Stimulated activated CD8-positive, alpha-beta memory T cell treated with anti-CD3 and anti-CD28 coated beads, Interleukin-2, amount 100 ng/mL, for 1 hour (primary cell): ENCODE data around the gene KAT2A.

Experiments
- DNase-seq, 2 donors: peaks; one replicate each; pipeline ENCODE4 v3.0.0-alpha.2; 2020; ENCODE audit warnings: low read depth in 2 of 2

KAT2A gene

DNA sequence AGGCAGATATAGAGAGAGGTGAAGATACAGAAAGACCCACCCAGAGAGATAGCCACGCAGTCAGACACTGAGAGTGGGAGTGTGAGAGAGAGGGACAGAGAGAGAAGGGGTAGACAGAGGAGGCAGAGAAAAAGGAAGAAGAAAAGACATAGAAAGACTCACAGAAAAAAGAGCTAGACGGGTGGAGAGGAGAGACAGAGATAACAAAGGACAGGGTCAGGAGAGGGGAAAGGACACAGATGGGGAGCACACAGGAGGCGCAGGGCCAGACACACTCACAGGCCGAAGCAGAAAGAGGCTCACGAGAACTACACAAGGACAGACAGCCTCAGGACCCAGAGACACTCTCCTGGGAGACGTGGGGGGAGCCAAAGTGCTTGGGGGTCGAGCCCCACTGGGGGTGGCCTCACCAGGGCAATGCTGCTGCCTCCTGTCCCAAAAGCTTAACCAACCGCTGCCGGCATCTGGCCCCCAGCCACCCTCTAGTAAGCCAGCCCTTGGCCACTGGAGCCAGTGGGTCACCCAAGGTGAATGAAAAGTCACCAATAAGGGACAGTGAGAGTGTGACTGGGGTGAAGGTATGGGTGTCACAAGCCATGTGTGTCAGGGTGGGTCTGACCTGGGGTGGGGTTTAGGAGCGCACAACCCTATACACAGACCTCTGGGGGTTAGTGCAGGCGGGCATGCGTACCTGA lies 26.6 kb downstream of the KAT2A start:
- no peak for DNase-seq

DNA sequence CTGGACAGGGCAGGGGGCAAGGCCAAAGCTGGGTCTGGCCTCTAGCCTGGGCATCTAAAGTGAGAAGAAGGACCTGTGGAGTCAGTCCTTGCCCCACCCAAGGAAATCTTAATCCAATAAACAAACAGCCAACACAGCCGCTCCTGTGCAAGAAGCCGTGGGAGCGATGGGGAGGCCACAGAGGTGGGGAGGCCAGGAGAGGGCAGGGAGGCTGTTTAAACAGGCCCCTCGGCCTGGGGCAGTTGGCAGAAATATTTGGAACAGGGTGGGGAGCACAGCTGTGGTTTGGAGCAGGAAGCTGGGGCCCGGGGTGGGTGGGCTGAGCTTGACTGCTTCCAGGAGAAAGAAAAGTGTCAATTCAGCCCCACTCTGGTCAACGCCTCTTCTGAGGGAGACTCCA lies 28.2 kb downstream of the KAT2A start:
- no peak for DNase-seq

DNA sequence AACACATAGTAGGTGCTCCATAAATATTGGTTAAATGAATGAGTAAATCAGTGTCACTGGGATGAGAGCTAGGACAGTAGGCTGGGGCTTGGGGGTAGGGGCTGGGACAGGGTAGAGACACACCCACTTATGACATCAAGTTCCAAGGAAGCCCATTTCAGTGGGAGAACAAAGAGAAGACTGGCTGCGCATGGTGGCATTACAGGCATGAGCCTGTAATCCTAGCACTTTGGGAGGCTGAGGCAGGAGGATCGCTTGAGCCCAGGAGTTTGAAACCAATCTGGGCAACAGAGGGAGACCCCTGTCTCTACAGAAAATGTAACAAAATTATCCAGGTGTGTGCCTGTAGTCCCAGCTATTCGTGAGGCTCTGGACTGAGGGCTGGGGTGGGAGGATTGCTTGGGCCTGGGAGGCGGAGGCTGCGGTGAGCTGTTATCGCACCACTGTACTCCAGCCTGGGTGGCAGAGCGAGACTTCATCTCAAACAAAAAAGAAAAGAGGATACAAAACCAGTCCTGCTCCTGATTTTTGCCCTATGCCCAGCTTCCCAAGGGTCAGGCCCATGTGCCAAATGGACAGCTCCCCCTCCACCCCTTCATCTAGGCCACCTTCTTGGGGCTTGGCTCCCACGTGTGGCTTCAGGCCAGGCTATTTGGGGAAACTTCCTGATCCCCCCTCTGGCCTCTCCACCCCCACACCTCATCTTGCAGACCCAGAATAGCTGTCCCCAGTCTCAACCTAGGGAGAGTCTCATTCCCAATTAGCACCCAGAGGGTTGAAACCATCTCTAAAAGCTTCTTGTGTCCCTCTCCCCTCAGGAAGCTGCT lies 30.0 kb downstream of the KAT2A start:
- no peak for DNase-seq

DNA sequence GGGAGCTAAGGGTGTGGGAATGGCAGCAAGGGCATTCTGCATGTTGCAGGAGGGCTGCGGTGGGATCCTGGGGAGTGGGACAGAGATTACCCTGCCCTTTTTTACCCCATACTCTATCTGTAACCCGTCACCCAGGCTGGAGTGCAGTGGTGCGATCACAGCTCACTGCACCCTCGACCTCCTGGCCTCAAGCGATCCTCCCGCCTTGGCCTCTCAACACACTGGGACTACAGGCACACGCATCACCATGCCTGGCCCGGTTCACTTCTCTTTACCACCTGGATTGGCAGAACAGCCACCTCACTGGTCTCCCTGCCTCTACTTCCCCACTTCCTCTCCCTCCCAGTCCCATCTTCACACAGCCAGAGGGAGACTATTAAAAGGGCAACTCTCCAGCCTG lies 32.4 kb downstream of the KAT2A start:
- no peak for DNase-seq

DNA sequence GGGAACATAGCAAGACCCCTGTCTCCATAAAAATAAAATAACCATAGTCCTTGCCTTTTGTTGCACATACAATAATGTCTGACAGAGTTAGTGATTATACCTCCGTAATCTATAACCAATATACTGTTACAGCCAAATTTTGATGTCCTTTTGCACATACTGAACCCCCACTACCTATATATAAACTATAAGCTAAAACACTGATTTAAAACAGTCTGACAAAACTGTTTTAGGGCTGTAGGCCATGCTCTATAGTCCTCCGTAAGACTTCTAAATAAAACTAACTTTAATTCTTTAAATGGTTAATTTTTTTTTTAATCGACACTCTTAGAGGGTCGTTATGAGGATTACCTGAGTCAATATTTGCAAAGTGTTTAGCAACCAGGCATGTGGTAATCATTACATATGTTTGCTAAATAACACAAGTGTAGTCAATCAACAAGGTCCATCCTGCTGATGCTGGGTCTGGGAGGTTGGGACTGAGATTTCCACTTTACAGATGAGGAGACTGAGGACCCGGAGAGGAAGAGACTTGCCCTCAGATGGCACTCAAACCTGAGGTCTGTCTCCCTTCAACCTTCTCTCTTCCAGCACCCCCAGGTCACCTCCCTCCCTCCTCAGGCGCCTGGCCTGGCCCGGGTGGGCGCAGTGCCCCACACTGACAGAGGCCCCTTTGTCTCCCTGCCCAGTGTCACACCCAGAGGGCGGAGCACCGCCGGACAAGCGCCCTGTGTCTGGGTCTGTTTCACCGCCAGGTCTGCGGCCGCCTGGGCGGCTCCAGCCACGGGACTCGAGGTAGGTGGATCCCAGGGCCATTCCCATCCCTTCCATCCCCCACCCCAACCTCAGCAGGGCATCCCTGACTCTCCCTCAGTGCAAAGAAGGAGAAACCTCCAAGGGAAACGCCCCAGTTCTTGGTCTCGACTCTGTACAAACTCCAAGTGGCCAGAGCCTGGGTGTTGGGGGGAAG lies 33.1 kb downstream of the KAT2A start:
- DNase-seq: no peak

DNA sequence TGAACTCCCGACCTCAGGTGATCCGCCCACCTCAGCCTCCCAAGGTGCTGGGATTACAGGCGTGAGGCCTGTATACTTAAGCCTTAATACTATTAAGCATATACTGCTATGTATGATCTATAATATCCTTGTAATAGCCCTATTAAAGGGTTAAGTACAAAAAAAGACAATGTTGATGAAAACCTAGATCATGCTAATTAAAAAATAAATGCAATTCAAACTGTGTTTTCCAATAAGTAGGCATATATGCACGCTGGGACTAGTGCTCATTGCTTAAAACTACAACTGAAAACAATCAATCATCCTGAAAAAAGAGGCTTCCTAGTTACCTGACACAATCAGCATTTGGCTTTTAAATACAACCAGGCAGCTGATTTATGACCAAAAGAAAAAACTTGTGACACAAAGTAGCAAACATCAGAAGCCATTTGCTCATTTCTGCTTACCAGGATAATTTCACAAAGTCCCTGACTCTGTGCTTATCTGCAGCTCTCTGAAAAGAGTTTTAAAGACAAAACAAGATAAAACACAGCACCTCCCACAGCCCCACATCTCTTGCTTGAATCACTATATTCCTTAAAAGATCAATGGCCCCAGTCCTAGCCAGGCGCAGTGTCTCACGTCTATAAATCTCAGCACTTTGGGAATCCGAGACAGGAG lies 34.0 kb downstream of the KAT2A start:
- no peak for DNase-seq

DNA sequence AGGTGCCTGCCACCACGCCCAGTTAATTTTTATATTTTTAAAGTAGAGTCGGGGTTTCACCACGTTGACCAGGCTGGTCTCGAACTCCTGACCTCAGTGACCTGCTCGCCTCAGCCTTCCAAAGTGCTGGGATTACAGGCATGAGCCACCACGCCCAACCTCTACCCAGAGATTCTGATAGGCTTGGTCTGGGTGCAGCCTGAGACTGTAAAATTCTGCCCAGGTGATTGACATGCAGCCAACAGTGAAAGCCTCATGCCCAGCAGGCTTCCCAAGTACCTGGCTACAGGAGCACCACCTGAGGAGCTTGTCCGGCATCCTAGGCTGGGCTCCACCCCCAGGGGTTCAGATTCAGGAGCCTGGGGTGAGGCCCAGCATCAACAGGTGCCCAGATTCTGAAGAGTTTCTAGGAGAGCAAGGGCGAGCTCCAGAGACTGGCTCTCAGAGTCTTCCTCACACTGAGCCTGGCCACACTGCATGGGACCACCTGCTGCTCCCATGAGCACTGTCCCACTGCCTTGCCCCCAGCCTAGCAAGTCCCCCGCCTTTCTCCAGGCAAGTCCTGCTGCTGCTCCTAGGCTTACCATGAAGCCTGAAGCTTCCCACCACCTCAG lies 39.5 kb downstream of the KAT2A start:
- no peak for DNase-seq

DNA sequence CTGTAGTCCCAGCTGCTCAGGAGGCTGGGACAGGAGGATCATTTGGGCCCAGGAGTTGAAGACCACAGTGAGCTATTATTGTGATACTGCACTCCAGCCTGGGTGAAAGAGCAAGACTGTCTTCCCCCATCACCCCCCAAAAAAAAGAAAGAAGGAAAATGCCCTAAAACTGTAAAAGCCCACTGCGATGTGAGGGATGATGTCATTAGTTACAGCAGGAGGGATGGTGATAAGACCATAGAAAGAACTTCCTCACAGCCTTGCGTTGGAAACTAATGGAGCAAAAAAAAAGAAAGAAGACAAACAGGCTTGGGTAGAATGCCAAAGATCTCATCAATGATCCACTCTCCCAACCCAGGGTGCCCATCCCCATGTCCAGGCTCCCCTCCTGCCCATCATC lies 41.6 kb downstream of the KAT2A start:
- no peak for DNase-seq

DNA sequence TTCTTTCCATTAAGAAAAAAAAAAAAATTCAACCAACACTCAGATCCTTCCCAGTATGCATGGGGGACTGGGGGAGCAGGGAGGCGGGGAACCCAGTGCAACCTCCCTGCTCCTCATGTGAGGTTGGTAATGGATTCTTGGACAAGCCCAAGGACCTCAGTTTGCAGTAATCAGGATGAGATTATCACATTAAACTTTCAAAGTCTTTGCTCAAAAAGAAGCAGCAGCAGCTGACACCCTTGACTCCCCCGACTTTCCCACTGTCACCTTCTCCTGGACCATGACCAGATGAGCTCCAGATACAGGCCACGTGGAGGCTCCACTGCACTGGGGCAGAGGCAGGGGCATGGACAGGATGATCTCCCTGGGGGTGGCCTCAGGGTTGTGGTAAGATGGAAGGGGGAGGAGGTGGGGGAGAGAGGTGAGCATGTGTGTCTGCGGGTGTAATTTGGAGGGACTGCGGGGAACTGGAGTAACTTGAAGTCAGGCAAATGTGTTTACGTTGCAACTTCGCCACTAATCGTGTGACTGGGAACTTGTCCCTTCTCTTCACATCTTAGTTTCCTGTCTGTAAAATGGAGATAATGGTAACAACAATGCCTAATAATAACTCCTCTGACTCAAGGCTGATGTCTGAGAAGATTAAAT lies 42.6 kb downstream of the KAT2A start:
- DNase-seq: no peak

DNA sequence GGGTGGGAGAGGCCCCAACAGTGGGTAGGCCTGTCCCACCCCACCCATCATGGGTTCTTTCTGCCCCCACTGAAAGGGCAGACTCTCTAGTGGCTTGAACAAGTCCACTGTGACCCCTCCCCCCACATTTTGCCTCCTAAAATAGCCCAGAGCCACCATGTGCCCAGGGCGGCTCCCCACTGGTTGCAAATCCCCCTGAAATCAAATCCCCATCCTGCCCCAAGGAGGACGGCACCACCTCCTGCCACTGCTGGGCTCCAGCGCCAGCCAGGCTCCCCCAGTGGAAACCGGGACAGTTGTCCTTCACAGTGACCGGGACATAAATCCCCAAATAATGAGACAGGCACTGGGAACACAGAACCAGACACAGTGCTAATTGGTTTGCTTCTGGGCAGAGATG lies 43.4 kb downstream of the KAT2A start:
- no peak for DNase-seq

DNA sequence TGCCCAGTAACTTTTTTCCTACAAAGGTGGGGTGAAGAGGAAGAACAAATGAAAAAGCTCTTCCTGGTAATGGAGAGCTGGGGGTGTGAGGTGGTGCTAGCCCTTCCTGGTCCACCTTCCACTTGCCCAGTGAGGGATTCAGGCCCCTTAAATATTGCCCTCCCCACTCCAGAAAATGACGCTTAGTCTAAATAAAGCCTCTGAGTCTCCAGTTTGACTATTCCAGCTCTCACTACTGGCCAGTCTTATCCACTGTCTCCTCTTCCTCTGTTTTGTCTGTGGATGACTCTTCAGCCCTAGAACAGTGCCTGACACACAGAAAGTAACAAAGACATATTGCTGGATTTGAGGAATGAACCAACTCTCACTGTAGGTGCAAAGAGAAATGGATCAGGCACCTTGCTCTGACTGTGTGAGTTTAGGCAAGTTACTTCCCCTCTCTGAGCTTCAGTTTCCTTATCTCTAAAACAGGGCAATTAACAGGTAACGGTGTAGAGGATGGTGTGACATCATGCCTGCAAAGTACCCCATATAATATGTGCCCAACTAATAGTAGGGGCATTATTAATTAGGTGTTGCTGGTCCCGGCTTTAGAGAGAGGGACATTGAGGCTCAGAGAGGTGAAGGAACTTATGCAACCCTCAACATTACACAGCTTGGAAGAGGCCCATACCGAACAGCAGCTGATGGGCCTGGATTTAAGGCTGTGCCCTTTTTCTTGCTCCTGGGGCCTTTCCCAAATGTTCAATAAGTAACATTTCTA lies 44.2 kb downstream of the KAT2A start:
- DNase-seq: no peak

DNA sequence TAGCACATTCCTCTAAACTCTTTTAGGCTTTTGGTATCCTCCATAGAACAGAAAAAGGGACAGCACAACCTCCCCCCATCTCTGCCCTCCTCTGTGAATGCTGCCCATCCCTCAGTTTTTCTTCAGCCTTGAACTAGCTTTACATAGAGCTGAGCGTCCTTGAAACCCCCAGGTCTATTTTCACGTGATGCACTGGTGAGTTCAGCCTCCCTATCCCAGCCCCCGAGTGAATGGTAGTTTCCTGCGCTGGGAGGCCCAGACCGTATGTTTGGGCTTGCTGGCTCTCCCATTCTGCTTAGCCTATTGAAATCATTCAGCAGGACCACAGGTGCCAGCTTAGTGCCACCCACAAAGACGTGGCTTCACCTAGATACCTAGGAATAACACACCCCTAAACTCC lies 45.4 kb downstream of the KAT2A start:
- DNase-seq: no peak

DNA sequence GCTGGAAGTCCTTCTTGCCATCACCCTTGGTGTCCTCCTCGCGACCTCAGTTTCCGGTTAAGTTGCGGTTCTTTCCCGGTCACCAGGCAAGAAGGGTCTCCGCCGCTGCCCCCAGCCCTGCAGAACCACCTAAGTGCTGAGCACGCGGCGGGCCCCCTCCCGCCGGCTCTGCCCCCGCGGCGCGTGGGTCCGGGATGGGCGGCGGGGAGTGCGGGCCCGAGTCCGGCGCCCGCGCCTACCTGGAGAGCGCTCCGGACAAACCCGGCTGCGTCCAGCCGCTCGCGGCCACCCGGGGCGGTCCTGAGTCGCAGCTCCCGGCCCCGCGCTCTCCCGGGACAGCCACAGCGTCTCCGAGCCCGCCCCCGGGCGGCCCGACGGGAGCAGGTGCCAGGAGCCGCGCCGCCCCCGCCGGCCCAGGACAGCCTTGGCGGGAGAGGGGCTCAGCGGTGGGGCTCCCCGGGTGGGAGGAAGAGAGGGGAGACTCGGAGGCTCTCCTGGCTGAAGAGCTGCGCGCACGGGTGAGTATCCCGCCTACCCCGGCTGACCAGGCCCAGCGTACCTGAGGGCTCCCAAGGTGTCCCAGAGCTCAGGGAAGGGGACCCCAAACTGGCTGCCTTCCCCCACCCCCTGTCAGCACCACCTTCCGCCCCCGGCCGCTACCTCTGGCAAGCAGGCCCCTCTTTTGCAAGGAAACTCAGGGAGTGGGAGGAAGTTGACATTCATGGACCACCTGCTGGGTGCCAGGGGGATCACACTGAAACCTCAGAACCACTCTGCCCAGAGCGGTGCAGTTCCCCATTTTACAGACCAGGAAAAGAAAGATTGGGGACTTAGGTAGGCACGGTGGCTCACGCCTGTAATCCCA lies 48.6 kb downstream of the KAT2A start:
- DNase-seq: no peak

DNA sequence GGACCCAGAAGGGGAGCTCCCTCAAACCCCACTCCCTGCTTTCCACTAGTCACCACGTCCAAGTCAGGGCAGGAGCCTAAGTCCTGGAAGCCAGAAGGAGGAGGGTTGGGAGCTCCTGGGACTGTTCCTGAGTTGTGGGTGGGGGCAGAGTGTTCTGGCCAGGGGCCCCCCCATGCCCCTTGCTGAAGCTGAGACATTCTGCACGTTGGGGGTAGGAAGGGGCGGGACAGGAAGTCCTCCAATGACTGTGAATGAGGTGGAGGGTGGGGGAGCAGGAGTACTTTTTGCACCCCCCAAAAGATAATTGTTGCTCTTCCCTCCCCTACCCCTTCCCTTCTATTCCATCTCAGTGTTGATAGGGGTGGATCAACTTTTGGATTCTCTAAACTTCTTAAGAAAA lies 49.4 kb downstream of the KAT2A start:
- no peak for DNase-seq

DNA sequence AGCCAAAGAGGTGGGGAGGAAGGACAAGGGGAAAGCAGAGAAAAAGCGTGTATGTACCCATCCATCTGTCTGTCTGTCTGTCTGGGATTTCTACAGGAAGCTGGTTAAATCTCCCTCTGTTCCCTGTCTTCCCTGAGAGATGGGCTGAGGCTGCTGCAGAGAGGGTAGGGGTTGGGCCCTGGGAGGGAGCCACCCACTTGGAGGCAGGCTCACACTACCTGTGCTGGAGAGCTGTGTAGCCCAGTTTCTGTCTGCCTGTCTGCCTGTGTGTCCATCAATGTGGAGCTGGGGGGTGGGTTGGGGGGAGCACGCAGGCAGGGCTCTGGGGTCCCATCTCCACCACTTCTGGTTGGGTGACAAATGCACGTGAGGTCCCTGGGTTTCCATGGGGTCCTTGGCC lies 52.2 kb downstream of the KAT2A start:
- DNase-seq: no peak

DNA sequence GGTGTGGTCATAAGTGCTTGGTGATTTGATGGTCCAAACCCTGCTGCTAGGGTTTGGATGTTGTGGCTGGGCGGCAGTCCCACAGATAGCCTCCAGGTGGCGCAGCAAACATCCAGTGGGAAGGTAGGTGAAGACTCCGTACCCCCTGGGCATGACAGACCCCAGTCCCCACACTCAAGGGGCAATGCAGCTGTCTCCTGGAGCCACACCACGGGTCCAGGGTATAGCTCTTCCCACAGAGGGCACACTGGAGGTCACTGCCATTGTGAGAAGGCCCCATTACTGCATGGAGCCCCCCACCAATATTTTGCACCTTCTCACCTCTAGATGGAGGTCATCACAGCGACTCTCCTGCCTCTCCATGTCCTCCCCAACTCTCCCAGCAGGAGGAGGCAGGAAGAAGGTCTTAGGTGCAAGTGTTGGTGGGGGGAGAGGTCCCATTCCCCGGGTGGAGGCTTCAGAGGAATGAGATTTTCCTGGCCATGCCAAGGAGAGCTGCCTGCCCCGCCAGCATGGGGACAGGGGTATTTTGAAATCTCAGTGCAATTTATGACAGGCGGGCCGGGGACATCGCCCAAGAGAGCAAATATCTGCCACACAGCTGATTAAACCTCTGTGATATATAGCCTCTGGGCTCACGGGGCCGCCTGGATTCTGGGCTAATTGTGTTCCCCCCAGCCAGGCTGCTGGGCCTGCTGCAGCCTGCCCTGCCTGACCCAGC lies 53.6 kb downstream of the KAT2A start:
- DNase-seq: peak in 1 of 2 donors; percentile 40

DNA sequence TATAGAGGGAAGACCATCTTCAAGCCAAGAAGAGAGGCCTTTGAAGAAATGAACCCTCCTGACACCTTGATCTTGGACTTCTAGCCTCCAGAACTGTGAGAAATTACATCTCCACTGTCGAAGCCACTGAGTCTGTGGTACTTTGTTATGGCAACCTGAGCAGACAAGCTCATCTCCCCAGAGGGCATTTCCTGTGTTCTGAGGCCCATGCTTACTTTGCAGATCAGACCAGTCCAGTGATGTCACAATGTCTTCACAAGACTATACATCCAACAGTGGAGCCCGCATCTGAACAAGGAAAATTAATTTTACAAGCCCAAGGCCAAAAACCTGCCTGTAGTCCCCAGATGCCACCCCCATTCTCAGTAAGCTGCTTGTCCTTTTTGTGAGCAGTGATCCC lies 56.0 kb downstream of the KAT2A start:
- DNase-seq: no peak
